Kidney capillary endothelial cell (primary cell): ENCODE measurements around the gene DENND1A.

ENCODE experiments used
- DNase-seq: peaks from one replicate; pipeline ENCODE4 v3.0.0-alpha.2; 2018; ENCODE audit warnings: low spot score

DENND1A gene

DNA sequence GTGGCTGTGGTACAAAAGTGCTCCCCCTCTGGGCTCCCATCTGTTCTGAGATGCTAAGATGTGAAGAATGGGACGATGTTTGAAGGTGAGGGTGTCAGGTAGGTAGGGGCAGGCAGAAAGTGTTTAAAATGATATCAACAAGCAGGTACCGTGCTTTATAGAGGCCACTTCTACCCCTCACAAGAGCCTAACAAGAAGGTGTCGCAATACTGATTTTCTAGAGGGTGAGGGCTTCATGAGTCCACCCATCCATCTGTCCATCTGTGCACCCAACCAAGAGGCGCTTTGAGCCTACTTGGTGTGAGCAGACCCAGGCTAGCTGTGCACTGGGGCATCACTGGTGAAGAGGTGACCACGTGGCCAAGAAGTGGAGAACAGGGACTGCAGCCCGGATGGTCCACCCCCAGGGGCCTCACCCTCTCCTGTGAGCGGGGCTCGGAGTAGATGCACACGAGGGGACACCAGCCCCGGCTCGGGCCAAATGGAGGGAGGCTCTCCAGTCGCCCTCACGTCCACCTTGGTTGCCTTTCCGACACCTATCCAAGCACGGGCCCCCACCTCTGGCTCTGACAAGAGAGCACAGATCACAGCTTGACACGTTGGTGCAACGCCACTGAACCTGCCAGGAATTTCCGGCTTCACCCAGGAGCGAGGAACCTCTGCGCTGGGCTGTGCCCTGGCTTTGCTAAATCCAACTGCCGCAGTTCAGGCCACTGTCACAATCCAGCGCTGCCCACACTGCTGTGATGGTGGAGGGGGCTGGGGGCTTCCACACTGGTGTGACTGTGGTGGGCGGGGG lies 539.4 kb downstream of the DENND1A start:
- DNase-seq: no peak

DNA sequence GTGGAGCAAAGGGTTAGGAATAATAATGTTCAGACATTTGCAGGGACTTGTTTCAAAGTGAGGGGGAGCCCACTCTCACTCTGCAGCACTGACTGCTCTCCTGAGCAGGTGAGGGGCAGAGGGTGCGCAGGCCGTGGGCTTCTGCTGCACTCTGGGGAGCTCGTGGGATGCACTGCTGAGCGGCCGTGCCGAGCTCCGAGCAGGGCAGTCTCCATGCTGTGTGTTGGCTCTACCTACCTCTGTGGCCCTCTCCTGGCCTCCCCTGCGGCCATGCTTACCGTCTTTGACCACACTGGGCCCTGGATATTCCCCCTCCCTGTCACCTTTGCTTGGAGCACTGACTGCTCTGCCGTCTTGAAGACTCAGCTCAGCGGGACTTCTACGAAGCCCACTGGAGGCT lies 540.2 kb downstream of the DENND1A start:
- no peak for DNase-seq

DNA sequence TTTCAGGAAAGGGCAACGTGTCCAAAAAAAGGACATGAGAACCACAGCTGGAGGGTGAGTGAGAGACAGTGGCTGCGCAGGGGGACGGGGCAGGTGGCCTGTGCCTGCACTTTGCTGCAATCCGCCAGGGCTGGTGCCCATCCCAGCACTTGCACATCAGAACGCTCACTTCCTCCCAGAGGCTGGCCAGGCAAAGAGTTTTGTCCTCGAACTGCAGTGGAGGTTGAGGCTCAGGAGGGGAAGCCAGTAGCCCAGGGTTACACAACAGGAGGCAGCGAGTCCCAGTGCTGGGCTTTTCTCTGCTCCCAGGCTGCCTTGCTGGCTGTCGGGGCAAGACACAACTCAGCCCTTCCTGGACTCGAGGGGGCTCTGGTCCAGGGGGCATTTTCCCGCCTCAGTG lies 540.9 kb downstream of the DENND1A start:
- no peak for DNase-seq

DNA sequence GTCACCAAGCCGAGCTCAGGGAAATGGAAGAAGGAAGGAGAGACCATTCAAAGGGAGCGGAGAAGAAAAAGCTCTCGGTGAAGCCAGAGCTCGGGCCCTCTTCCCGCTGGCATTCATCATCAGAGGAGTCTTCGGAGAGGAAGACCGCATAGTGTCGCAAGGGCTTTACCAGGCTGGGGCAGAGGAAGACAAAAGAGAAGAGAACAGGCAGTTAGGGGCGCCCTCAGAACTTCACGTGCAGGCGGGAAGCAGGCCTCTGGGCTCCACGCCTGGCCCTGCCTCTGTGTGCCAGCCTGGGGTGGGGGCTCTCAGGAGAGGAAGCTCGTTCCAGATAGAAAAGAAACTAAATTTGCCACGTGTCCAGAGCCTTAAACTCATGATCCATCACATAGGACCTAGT lies 542.2 kb downstream of the DENND1A start:
- no peak for DNase-seq

DNA sequence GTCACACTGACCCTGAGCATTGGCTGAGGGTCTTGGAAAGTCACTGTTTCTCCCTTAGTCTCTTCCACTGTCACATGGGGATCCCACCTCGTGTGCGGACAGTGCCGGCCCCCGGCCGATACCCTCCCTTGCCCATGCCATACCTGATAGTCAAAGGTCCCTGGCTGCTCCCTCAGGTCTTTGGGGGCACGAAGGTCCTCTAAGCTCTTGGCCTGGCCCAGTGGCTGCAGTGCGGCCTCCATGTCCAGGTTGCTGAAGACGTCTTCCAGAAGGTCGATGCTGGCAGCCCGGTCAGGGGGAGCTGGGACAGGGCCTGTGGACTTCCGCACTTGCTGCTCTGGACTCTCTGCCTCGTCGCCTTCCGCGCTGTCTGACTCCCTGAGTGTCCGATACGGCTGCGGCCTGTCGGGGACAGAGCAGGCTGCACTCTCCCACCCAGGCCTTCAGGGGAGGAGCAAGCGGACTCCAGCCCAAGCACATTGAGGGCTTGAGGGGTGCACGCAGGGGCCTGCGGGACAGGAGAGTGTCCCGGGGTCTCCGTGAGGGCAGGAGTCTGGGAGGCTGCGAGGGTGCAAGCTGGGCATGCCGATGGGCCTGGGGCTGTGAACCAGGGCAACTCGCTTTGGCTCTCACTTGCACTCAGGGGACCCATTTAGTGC lies 546.3 kb downstream of the DENND1A start:
- DNase-seq: no peak

DNA sequence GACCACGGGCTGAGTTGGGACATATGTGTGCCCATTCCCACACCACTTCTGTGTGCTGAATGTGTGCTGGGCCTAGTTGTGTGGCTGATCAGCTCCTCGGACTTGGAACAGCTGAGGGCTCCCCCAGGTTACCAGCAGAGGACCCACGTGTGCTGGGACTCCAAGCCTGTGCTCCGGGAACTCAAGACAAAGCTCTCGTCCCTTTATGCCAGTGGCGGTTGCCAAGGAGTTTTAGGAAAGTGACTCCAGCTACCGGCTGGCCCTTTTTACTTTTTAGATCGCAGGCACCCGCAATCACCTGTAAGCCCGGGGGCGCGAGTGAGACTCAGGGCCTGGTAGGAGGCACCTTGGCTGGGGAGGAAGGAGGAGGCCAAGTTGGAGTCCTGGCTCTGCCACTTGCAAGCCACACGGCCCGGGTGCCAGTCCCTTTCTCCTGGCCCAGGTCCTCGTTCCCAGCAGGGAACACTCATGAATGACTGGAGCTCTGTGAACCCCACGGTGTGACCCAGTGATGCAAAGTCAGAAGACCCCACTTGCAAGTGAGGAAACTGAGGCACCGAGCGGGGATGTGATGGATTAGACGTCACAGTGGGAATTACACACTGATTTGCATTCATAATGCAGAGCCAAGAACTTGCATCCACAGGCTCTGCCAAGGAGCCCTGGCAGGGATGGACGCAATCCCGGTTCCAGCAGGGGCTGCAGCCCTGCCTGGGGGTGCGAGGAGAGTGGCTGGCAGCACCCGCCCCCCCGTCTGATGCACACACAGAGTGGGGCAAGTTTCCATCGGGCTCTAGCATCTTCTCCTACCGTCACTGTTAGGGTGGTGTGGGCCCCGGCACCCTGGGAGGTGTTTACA lies 547.0 kb downstream of the DENND1A start:
- DNase-seq: no peak

DNA sequence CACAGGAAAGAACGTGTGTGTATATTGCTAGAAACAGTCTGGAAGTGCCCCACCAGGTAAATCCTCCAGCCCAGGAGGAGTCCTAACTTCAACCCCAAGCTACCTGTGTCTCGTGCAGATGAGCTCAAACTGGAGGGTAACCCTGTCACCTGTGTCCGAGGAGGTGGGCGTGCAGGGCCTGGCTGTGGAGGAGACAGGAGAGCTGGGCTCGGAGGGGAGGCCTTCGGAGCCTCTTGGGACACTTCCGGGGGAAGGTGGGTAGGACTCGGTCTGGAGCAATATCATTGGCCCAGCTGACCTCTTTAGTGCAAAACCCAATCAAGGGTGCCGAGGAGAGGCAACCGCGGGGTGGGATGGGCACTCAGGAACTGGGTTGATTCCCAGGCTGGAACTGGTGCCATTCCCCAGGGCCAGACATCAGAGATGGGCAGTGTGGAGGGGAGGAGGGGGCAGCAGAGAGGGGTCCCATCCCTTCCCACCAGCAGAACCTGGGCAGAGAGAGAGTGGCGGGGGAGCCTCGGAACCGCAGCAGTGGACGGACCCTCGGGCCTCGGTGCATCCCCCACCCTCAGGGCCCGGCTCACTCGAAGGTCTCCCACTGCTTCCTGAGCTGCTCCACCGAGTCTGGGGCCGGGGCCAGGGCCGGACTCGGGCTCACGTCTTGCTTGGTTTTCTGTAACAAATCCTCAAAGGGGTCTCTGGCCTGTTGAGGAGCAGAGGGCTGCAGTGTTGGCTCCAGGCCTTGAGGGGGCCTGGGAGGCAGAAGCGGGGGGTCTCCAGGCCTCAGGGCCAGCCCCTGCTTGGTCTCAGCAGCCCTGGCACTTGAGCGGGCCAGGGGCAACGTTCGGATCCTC lies 548.8 kb downstream of the DENND1A start:
- DNase-seq: no peak

DNA sequence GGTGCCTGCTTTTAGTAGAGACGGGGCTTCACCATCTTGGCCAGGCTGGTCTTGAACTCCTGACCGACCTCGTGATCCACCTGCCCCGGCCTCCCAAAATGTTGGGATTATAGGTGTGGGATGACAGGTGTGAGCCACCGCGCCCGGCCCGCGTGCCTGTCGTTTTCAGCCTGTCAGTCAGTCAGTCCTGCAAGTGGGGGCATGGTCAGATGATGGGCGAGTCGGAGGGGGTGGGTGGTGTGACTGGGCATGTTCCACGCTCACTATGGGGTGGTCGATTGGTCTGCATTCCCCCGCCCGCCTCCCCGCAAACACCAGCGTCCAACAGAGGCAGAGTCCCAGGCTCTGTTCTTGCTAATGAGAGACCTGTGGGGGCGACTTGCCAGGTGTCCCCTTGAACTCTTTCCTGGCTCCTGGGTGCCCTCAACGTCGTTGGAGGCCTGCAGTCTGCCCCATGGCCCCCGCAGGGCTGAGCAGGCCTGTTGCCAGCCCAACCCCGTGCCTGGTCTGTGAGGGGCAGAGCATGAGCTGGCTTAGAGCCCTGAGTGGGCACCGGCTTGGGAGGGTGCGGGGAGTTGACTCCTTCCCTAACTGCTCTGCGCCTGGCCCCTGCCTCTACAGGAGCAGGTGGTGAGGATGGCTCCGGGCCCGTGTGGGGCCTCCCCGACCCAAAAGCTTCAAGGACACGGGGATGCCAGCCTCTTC lies 550.8 kb downstream of the DENND1A start:
- DNase-seq: no peak

DNA sequence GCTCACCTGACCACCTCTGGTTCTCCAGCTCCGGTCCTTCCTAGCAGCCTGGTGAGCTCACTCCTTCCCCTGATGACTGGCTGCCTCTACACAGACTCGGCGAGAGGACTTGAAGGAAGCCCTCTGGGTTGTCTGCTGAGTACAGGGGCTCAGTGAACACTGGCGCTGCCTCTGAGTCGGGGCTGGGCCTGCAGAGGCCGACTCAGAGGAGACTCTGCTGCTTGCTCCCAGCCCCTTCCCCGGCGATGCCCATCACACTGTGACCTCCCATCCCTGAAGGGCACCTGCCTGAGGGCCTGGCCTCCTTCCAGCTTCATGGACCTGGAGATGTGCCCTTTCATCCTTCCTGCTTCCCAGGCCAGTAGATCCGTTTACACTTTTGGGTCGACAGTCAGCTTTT lies 551.9 kb downstream of the DENND1A start:
- DNase-seq: no peak

DNA sequence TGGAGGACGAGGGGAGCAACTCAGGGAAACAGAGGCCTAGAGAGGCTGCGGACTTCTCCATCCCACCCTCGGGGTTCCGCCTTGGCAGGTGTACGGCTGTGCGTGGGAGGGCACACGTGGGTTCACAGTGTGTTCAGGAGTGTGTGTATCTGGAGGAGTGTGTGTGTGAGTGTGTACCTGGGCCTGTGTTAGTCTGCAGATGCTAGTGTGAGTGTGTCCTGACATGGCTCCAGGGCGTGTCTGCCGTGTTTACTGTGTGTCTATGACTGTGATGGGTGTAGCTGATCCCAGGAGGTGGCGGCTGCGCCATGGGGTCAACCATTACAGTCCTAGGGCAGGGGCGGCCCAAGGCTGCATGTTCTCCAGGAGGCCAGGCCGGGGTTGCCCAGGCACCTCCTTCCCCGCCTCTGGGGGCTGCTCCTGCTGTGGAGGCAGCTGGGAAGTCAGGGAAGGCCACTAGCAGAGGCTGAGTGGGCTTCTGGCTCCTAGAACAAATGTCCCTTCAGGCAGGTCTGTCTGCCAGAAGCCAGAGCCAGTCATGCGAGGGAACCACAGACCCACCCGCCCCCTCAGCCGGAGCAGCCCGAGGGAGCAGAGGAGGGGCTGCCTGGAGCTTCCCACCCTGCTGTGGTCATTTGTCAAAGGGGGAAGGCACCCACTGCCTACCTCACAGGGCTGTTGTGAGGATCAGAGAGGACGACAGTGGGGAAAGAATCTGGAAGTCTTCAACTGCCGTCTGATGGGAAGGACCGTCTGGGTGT lies 552.5 kb downstream of the DENND1A start:
- no peak for DNase-seq

DNA sequence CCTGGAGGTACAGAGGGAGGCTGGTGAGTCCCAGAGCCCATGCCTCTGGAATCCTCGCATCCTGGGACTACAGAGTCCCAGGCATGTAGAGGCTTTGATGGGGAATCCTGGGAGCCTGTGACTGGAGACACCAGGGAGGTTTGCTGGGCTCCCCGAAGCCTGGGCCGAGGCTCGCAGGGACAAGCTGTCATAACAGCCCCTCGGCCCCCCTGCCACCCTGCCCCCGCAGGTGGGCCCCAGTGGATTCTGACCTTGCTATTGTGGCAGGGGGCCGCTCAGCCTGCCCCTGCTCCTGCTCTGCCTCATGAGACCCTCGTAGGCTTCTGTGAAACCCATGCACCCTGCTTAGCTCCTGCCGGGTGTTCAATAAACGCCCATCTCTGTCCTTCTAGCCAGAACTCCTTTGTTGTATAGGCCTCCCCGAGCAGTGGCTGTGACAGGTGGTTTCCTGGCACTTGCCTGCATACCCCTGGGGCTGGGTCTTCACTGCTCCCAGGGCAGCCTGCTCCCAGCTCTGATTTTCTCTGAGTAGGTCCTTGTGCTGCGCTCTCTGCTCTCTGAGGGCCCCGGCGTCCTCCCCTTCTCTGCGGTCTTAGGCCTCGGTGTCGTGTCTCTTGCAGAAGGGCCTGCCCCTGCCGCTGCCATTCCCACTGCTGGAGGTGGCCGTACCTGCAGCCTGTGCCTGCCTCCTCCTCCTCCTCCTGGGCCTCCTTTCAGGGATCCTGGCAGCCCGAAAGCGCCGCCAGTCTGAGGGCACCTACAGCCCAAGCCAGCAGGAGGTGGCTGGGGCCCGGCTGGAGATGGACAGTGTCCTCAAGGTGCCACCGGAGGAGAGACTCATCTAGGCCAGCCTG lies 553.5 kb downstream of the DENND1A start:
- DNase-seq: no peak

DNA sequence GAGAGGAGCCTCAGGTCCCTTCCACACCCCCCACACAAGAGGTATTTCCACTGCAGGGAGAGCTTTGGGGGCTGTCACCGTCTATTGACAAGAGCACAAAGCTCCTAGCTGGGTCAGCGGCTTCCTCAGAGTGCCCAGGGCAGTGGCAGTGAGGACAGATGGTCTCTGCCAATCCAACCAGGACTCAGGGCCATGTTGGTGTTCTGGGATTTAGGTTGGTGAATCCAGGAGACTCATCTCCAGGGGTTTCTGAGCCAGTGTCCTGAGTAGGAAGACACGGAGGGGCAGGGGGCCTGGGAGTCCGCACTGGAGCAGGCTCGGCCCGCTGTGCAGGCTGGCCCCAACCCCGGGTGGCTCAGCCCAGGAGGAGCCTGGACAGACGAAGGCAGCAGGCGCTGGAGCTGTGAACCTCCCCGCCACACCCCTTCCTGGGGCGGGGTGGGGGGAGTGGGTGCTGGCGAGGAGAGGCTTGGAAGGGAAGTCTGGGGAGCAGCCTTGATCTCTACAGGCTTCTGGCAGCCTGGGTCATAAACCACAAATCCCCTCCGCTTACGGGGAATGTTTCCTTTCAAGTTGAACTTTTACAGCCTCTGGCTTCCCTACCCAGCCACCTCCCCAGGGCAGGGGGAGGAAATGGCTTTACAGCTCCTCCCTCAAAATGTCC lies 554.3 kb downstream of the DENND1A start:
- DNase-seq: no peak

DNA sequence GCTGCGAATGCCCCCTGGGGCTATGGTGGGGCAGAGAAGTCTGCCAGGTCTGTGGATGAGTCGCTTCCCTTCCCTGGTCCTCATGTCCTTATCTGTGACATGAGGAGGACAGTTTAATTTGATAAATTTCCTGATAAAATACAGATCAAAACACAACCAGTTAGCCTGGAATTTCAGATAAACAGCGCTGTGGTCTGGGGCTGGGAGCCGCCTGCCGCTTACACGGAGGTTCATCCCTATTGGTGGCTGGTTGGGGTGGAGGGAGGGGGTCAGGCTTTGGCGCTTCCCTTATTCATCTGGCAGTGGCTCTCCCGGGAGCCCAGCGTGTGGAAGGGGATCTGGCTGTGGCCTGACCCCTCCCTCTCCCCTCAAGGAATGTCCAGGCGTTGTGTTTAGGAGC lies 556.0 kb downstream of the DENND1A start:
- no peak for DNase-seq

DNA sequence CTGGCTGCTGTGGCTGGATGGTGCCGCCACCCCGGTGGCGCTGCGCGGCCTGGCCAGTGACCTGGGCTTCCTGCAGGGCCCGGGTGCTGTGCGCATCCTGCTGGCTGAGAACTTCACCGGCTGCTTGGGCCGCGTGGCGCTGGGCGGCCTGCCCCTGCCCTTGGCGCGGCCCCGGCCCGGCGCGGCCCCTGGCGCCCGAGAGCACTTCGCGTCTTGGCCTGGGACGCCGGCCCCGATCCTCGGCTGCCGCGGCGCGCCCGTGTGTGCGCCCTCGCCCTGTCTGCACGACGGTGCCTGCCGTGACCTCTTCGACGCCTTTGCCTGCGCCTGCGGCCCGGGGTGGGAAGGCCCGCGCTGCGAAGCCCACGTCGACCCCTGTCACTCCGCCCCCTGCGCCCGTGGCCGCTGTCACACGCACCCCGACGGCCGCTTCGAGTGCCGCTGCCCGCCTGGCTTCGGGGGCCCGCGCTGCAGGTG lies 556.4 kb downstream of the DENND1A start:
- DNase-seq: no peak

DNA sequence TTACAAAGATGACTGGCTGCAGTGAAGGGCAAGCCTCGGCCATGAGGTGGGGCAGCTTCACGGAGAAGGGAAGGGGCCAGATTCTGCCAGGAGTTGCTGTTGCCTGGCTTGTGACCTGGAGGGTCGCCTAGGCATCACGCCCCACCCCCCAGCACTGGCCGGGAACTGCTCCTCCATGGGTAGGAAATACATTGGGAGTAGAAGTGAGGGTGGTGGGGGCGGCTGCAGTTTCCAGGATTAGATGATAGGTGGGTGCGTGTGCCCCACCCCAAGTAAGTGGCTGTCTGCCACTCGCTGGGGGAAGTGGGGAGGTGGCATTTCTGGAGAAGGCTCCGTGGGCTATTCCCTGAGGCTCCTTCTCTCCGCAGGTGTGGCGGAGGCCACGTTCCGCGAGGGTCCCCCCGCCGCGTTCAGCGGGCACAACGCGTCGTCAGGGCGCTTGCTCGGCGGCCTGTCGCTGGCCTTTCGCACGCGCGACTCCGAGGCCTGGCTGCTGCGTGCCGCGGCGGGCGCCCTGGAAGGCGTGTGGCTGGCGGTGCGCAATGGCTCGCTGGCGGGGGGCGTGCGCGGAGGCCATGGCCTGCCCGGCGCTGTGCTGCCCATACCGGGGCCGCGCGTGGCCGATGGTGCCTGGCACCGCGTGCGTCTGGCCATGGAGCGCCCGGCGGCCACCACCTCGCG lies 557.0 kb downstream of the DENND1A start:
- no peak for DNase-seq

DNA sequence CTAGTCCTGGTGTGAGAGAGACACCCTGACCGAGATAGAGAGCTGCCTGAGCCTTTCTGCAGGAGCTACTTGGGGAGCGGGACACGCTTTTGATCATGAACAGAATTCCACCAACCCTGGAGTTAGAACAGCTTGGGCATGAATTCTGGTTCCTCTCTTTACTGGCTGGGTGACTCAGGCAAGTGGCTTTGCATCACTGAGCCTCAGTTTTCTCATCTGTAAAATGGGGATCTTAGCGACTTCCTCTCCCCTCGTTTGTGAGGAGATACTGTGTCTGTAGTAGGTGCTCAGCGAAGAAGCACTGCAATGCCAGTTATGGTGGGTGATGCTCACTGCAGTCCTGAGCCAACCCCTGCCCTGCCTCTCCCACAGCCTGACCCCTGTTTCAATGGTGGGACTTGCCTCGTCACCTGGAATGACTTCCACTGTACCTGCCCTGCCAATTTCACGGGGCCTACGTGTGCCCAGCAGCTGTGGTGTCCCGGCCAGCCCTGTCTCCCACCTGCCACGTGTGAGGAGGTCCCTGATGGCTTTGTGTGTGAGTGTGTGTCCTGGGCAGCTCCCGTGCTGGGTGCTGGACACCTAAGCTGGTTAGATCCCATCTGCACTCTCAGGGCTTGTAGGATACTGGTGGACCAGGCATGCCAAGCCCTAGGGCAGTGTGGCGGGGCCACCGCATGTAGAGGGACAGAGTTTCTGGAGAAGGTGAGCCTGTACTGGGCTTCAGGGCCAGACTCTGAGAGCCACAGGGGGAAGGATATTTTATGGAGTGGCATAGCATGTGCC lies 557.9 kb downstream of the DENND1A start:
- DNase-seq: no peak

DNA sequence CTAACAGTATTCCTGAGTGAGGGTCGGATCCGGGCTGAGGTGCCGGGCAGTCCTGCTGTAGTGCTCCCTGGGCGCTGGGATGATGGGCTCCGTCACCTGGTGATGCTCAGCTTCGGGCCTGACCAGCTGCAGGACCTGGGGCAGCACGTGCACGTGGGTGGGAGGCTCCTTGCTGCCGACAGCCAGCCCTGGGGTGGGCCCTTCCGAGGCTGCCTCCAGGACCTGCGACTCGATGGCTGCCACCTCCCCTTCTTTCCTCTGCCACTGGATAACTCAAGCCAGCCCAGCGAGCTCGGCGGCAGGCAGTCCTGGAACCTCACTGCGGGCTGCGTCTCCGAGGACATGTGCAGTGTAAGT lies 558.7 kb downstream of the DENND1A start:
- no peak for DNase-seq
